GM23338 (cell line): ENCODE results near the gene MEIS3.

Source experiments
- CREB1 ChIP-seq: fragments of 250-450 bp; sonication (Bioruptor Pico); IDR thresholded peaks from 2 replicates; pipeline ENCODE4 v1.5.0; 2020; ENCODE audit warnings: low read depth, mild to moderate bottlenecking, moderate library complexity
- EZH2phosphoT487 ChIP-seq: fragments of 200-600 bp; sonication (generic); IDR thresholded peaks from one replicate; pipeline ENCODE4 v1.8.1; 2018; ENCODE audit warnings: antibody characterized with exemption; ENCODE audit not compliant: unreplicated experiment
- REST ChIP-seq: IDR thresholded peaks from one replicate; pipeline ENCODE4 v1.6.1; 2018; ENCODE audit warnings: antibody characterized with exemption; ENCODE audit not compliant: unreplicated experiment
- ZNF331 ChIP-seq: fragments of 250-450 bp; sonication (Bioruptor Pico); IDR thresholded peaks from 2 replicates; pipeline ENCODE4 v1.5.0; 2020; ENCODE audit warnings: low read depth, mild to moderate bottlenecking, moderate library complexity

GRCh38 chr19:47380559-47380958 lies 38.8 kb downstream of the MEIS3 start:
- TF ChIP-seq EZH2phosphoT487 (no peak), ZNF331 (CRISPR knock-in tag) (no peak), REST (no peak), CREB1 (CRISPR knock-in tag) (no peak)
